ENCODE results near the gene IMMT. TPM values are rescaled to one million over a fixed set of nuclear protein-coding genes. Genes with fewer than 3 reads are reported as not detected.

Gene IMMT
- total and polyA plus RNA-seq, 10 donors, result 30.7 to 80.9 (median 66.1) TPM

DNA sequence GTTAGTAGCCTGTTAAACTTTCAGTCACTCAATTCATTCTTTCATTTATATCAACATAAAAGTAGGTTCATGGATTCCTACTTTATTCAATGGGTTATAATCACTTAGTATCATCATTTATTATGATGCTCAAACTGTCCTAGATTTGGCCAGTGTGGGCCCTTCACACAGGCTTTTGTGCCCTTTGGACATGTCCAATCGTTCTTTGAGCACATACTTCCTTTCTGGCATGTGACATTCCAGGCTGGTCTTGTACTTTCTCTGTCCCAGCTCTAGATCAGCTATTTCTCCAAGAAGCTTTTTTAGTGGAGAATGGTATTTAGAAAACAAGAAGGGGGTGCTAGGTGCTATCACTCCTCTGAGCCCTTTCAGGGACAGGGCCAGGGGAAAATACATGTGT, 101.0 kb downstream of the IMMT start:
- DNase-seq, result no peak
- 42 to 69% (median 62%) methylated on average over 1 of the region's 1 CpG for WGBS, 5 donors
- H3K36me3 ChIP-seq, result peaks cover 3 to 100% (median 55%) of the 10 kb centered on the region in 6 donors
- no peaks in the 10 kb centered on the region for H3K4me1 ChIP-seq
- no peak overlapping the region for H3K27ac ChIP-seq
- TF ChIP-seq, protein P1, sequence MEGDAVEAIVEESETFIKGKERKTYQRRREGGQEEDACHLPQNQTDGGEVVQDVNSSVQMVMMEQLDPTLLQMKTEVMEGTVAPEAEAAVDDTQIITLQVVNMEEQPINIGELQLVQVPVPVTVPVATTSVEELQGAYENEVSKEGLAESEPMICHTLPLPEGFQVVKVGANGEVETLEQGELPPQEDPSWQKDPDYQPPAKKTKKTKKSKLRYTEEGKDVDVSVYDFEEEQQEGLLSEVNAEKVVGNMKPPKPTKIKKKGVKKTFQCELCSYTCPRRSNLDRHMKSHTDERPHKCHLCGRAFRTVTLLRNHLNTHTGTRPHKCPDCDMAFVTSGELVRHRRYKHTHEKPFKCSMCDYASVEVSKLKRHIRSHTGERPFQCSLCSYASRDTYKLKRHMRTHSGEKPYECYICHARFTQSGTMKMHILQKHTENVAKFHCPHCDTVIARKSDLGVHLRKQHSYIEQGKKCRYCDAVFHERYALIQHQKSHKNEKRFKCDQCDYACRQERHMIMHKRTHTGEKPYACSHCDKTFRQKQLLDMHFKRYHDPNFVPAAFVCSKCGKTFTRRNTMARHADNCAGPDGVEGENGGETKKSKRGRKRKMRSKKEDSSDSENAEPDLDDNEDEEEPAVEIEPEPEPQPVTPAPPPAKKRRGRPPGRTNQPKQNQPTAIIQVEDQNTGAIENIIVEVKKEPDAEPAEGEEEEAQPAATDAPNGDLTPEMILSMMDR (IDR thresholded peaks at IDR 0.05 in 8 of 11, conservative IDR thresholded peaks at IDR 0.05 in 3 of 11), result no peak
- TF ChIP-seq POLR2A (IDR thresholded peaks at IDR 0.05) (no peak), POLR2AphosphoS5 (IDR thresholded peaks at IDR 0.05) (no peak)
- H3K9me3 ChIP-seq, result no peaks in the 10 kb centered on the region
- H3K27me3 ChIP-seq (replicated peaks in 1 of 7), result no peaks in the 10 kb centered on the region
- H3K4me3 ChIP-seq, result no peak overlapping the region
- intact Hi-C loops (cut with DNase I; ENCODE audit: low total_unique reads), result no loop called here

Small RNA genes lying within 50 kb of the gene (microRNA-seq; reads per million reads assigned to microRNA genes)
- gene MIR4779, result 0 to 0.36 (median 0) reads per million in 3 donors

Small RNA genes lying within 50 kb of the gene (small RNA-seq; reads per million reads assigned to genes)
- gene MIR4779, result 0 reads per million in 4 donors
- gene RF00019, result 0 reads per million in 4 donors
- 10,957 to 19,879 (median 14,107) reads per million in 4 donors for gene SNORD94

Other genes starting within 250 kb of the IMMT start
- 10 to 100 TPM; 18.4 to 39.0 (median 26.8) TPM for gene POLR1A, start 89.6 kb downstream of the IMMT start, total RNA-seq
- 1 to 10 TPM; 1.8 to 3.8 (median 1.9) TPM for gene POLR1A, start 89.6 kb downstream of the IMMT start, polyA plus RNA-seq
- 100 to 1,000 TPM in 5 of 7 donors, 10 to 100 TPM in 2; 83.8 to 126 (median 104) TPM for gene PTCD3, start 89.2 kb downstream of the IMMT start, total RNA-seq
- gene PTCD3, start 89.2 kb downstream of the IMMT start, polyA plus RNA-seq, result 10 to 100 TPM; 29.8 to 36.7 (median 34.8) TPM
- gene MRPL35, start 4.0 kb upstream of the IMMT start, total RNA-seq, result 10 to 100 TPM; 16.4 to 42.5 (median 23.6) TPM
- 10 to 100 TPM; 24.5 to 36.6 (median 34.5) TPM for gene MRPL35, start 4.0 kb upstream of the IMMT start, polyA plus RNA-seq
- gene REEP1, start 142.2 kb upstream of the IMMT start, total RNA-seq, result 1 to 10 TPM; 1.9 to 7.6 (median 4.0) TPM
- 1 to 10 TPM in 2 of 3 donors, under 1 TPM in 1; 0.57 to 1.5 (median 1.1) TPM for gene REEP1, start 142.2 kb upstream of the IMMT start, polyA plus RNA-seq
- gene KDM3A, start 245.9 kb upstream of the IMMT start, total RNA-seq, result 10 to 100 TPM; 40.8 to 87.5 (median 51.0) TPM
- 10 to 100 TPM; 16.1 to 17.7 (median 16.8) TPM for gene KDM3A, start 245.9 kb upstream of the IMMT start, polyA plus RNA-seq

Measured in spleen (tissue), 11 donors.